Endothelial cell (in vitro differentiated cells): ENCODE results near the gene NOSTRIN. TPM values are rescaled to one million over a fixed set of nuclear protein-coding genes. Genes with fewer than 3 reads are reported as not detected.

Source experiments
- DNase-seq: peaks from one replicate; pipeline ENCODE4 v3.0.0; 2021; ENCODE audit warnings: low spot score
- H3K27ac Mint-ChIP-seq: one replicate; pipeline ENCODE4 v1.8.0; 2021; ENCODE audit warnings: mixed read lengths, inconsistent platforms; ENCODE audit not compliant: unreplicated experiment
- H3K27me3 Mint-ChIP-seq: one replicate; pipeline ENCODE4 v1.8.0; 2021; ENCODE audit warnings: mild to moderate bottlenecking, moderate library complexity, mixed read lengths, inconsistent platforms; ENCODE audit not compliant: unreplicated experiment
- H3K36me3 Mint-ChIP-seq: one replicate; pipeline ENCODE4 v1.8.0; 2021; ENCODE audit warnings: mild to moderate bottlenecking, low read depth, mixed read lengths, inconsistent platforms; ENCODE audit not compliant: unreplicated experiment
- H3K4me1 Mint-ChIP-seq: one replicate; pipeline ENCODE4 v1.8.0; 2021; ENCODE audit warnings: mild to moderate bottlenecking, mixed read lengths, inconsistent platforms; ENCODE audit not compliant: unreplicated experiment
- H3K4me3 Mint-ChIP-seq: one replicate; pipeline ENCODE4 v1.8.0; 2021; ENCODE audit warnings: mild to moderate bottlenecking, mixed read lengths, inconsistent platforms; ENCODE audit not compliant: unreplicated experiment
- H3K9me3 Mint-ChIP-seq: one replicate; pipeline ENCODE4 v1.8.0; 2021; ENCODE audit warnings: mixed read lengths, inconsistent platforms; ENCODE audit not compliant: unreplicated experiment
- CTCF ChIP-seq: fragments of 200-600 bp; sonication (generic); IDR thresholded peaks from one replicate; pipeline ENCODE4 v1.5.0; 2021; ENCODE audit warnings: antibody characterized with exemption; ENCODE audit not compliant: unreplicated experiment
- total RNA-seq: library from RNA; stranded (reverse); fragmentation: NEBNext Ultra II Directional; extraction: Animal tissue kit (Norgen Biotek cat#: 25700); gene quantifications from one replicate; pipeline ENCODE4 v1.2.1, GENCODE V29; 2021; ENCODE audit not compliant: unreplicated experiment

NOSTRIN gene
- total RNA-seq, 1 donor from 2014 or later, result not detected

DNA sequence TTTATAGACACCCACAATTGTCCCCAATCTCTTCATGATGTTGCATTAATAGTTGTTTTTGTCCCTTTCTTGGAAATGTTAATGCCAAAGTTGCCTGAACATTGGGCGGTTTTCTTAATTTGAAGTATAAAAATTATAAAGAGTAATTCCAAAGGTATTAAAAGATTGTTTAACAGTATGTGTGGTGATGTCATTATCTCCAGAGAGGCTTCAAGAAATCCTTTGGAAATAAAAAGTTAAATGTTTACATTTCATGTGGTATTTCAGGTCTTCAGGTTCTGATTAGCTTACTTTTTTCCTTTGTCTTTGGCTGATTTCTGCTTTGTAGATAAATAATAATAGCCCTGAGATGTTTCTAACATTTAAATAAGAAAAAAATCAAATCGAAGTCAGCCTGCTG lies 29.3 kb upstream of the NOSTRIN start:
- H3K9me3 Mint-ChIP-seq, result no peaks in the 10 kb centered on the region
- peaks cover 2% of the 10 kb centered on the region for H3K27me3 Mint-ChIP-seq
- H3K36me3 Mint-ChIP-seq, result peaks cover 9% of the 10 kb centered on the region
- TF ChIP-seq CTCF, result no peak
- H3K27ac Mint-ChIP-seq, result peak overlapping the region; percentile 84
- DNase-seq, result no peak
- H3K4me1 Mint-ChIP-seq, result peaks cover 22% of the 10 kb centered on the region
- no peak overlapping the region for H3K4me3 Mint-ChIP-seq

DNA sequence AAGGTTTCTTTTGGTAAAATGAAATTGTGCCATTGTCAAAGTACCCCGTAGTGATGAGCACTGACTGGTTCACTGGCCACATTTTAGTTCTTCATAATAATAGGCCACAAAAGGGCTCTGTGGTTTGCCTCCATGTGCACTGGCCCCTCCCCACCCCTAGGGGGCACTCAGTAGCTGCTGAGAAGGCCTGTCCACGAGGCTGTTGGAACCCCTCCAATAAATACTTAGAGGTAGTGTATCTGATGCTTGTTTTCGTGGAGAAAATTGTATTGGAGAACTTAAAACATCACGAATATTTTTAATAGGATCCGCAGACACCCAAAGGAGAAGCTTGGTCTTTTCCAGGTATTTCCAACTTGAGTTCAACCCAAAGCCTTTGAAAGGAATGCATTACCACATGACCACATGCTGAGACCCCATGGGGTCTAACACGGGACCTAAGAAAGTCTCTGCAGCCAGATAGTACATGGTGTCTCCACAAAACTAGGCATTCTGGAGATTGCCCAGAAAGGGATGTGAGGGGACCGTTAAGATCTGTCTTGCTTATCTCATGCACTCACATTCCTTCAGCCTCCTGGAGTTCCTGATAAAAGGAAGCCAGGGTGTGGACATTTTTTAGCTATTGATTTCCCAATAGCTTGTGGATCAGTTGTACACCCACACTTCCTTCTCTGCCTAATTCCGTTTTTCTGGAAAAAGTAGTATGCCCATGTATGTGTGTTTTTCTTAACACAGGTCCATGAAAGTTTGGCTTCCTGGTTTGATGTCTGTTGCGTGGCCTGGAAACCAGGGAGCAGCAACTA lies 28.5 kb upstream of the NOSTRIN start:
- Mint-ChIP-seq H3K4me3 (no peak overlapping the region), H3K27me3 (peaks cover 2% of the 10 kb centered on the region), H3K4me1 (peaks cover 22% of the 10 kb centered on the region), H3K27ac (peak overlapping the region; percentile 86), H3K36me3 (peaks cover 13% of the 10 kb centered on the region), H3K9me3 (no peaks in the 10 kb centered on the region)
- peak; percentile 75 for DNase-seq
- peak; percentile 90 for TF ChIP-seq CTCF

GRCh38 chr2:168775837-168776236 lies 26.6 kb upstream of the NOSTRIN start:
- no peak for DNase-seq
- Mint-ChIP-seq H3K27me3 (no peaks in the 10 kb centered on the region), H3K4me1 (peaks cover 28% of the 10 kb centered on the region), H3K9me3 (no peaks in the 10 kb centered on the region), H3K4me3 (no peak overlapping the region), H3K36me3 (peaks cover 8% of the 10 kb centered on the region), H3K27ac (no peak overlapping the region)
- no peak for TF ChIP-seq CTCF

DNA sequence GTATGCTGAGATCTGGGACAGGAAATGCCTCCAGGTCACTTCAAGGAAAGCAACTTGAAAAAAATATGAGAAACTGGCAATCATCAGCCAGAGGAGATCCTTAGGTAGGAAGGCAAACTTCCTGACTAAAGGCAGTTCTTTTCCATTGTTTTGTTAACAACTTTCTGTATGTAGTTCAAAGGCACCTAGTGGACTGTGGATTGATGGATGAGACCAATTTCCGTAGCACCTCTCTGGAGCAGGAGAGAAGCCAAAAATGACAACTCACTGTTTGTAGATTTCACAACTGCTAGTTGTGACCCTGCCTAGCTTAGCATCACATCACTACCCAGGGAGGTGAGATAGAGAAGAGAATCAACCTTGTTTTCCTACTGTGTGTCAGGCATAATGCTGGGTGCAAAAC lies 21.8 kb upstream of the NOSTRIN start:
- H3K27me3 Mint-ChIP-seq, result no peaks in the 10 kb centered on the region
- H3K4me1 Mint-ChIP-seq, result peaks cover 20% of the 10 kb centered on the region
- no peak for TF ChIP-seq CTCF
- H3K4me3 Mint-ChIP-seq, result no peak overlapping the region
- H3K9me3 Mint-ChIP-seq, result no peaks in the 10 kb centered on the region
- DNase-seq, result no peak
- H3K27ac Mint-ChIP-seq, result peak overlapping the region; percentile 31
- peaks cover 8% of the 10 kb centered on the region for H3K36me3 Mint-ChIP-seq

DNA sequence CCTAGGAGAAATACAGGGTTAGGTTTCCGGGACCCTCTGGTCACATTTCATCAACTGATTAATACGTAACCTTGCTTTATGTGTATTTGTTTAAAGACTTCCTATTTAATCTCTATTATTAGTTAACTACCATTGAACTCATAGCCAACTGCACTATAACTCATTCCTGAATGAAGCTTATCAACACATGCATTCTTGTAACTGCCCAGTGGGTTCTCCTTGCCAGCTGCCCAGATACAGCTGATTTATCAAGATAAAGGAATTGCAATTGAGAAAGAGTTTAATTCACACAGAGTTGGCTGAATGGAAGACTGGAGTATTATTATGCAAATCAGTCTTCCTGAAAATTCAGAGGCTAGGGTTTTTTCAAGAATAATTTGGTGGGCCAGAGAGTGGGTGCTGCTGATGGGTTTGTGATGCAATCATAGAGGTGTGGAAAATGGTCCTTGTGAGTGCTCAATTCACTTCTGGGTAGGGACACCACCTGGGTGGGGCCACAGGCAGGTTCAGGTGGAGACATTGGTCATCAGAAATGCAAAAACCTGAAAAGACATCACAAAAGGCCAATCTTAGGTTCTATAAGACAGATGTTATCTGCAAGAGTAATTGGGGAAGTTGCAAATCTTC lies 21.1 kb upstream of the NOSTRIN start:
- Mint-ChIP-seq H3K27me3 (no peaks in the 10 kb centered on the region), H3K27ac (no peak overlapping the region), H3K4me1 (peaks cover 20% of the 10 kb centered on the region), H3K9me3 (no peaks in the 10 kb centered on the region), H3K36me3 (peaks cover 8% of the 10 kb centered on the region), H3K4me3 (no peak overlapping the region)
- no peak for DNase-seq
- no peak for TF ChIP-seq CTCF
